ENCODE measurements around the gene GAA.

The GAA gene

GRCh38 chr17:80104956-80105375 lies 3.6 kb downstream of the GAA start:
- no peak for DNase-seq

- DNase-seq: no peak
Observed at GRCh38 chr17:80105762-80106161, 4.4 kb downstream of the GAA start.

GRCh38 chr17:80106176-80106575 lies 4.8 kb downstream of the GAA start:
- DNase-seq: no peak

GRCh38 chr17:80106751-80107150 lies 5.4 kb downstream of the GAA start:
- no peak for DNase-seq

- no peak for DNase-seq
Observed at GRCh38 chr17:80107231-80108021, 6.0 kb downstream of the GAA start.

- no peak for DNase-seq
Observed at GRCh38 chr17:80108036-80108971, 6.9 kb downstream of the GAA start.

- no peak for DNase-seq
Observed at GRCh38 chr17:80109066-80109660, 7.8 kb downstream of the GAA start.

GRCh38 chr17:80109713-80110446 lies 8.5 kb downstream of the GAA start:
- no peak for DNase-seq

- no peak for DNase-seq
Observed at GRCh38 chr17:80110447-80110812, 9.0 kb downstream of the GAA start.

- no peak for DNase-seq
Observed at GRCh38 chr17:80110927-80111701, 9.7 kb downstream of the GAA start.

GRCh38 chr17:80111702-80112470 lies 10.5 kb downstream of the GAA start:
- DNase-seq: no peak

GRCh38 chr17:80112471-80113032 lies 11.2 kb downstream of the GAA start:
- no peak for DNase-seq

GRCh38 chr17:80113033-80113484 lies 11.7 kb downstream of the GAA start:
- no peak for DNase-seq

GRCh38 chr17:80114758-80115157 lies 13.4 kb downstream of the GAA start:
- DNase-seq: no peak

- DNase-seq: no peak
Observed at GRCh38 chr17:80115159-80115558, 13.8 kb downstream of the GAA start.

GRCh38 chr17:80116276-80116920 lies 15.0 kb downstream of the GAA start:
- DNase-seq: no peak

- DNase-seq: no peak
Observed at GRCh38 chr17:80116921-80117380, 15.6 kb downstream of the GAA start.

- no peak for DNase-seq
Observed at GRCh38 chr17:80117491-80118401, 16.4 kb downstream of the GAA start.

Measured in CD4-positive, alpha-beta T cell treated with Interleukin-17A for 4 hours (primary cell).